OCI-LY7 (cell line): ENCODE results near the gene SPSB1. TPM values are rescaled to one million over a fixed set of nuclear protein-coding genes. Genes with fewer than 3 reads are reported as not detected.

Experiments
- BruUV-seq: library from RNA; stranded (reverse); fragments of 400-500 nt; replicated peaks from 2 replicates; lab custom pipeline; 2021; lab: Mats Ljungman, UMichigan
- CTCF ChIA-PET: fragments of 300-600 bp; sonication (Branson Sonifier 250); formaldehyde crosslinking; loops from one replicate; lab custom pipeline; 2022; ENCODE audit warnings: antibody characterized with exemption; ENCODE audit not compliant: unreplicated experiment; lab: Charles Lee
- POLR2A ChIA-PET: fragments of 300-600 bp; sonication (Branson Sonifier 250); formaldehyde crosslinking; loops from one replicate; lab custom pipeline; 2022; ENCODE audit warnings: antibody characterized with exemption; lab: Charles Lee
- DNase-seq: peaks from one replicate; pipeline ENCODE4 v3.0.0-alpha.2; 2015; ENCODE audit warnings: low spot score
- H2AFZ ChIP-seq: fragments of 200-600 bp; sonication (generic), shearing (Covaris generic); 2 replicates; pipeline ENCODE4 v1.6.1; 2014; ENCODE audit warnings: mild to moderate bottlenecking, antibody characterized with exemption, low read length, moderate library complexity
- H3K27ac ChIP-seq: fragments of 200-600 bp; sonication (generic); 2 replicates; pipeline ENCODE4 v1.5.1; 2014; ENCODE audit warnings: mixed run types, low read depth, mild to moderate bottlenecking, moderate library complexity, low read length, inconsistent platforms; ENCODE audit not compliant: poor library complexity, severe bottlenecking
- H3K36me3 ChIP-seq: fragments of 200-600 bp; sonication (generic); 2 replicates; pipeline ENCODE4 v1.6.1; 2014; ENCODE audit warnings: mild to moderate bottlenecking, antibody characterized with exemption, low read length, moderate library complexity, mixed read lengths; ENCODE audit not compliant: insufficient read depth
- H3K4me1 ChIP-seq: fragments of 200-600 bp; sonication (generic); 2 replicates; pipeline ENCODE4 v1.5.1; 2014; ENCODE audit warnings: mild to moderate bottlenecking, low read length; ENCODE audit not compliant: insufficient read depth, poor library complexity, severe bottlenecking
- H3K4me2 ChIP-seq: fragments of 200-600 bp; sonication (generic); 2 replicates; pipeline ENCODE4 v1.6.1; 2014; ENCODE audit warnings: mild to moderate bottlenecking, low read length
- H3K4me3 ChIP-seq: fragments of 200-600 bp; sonication (generic); 2 replicates; pipeline ENCODE4 v1.5.1; 2014; ENCODE audit warnings: mild to moderate bottlenecking, low read depth, low read length; ENCODE audit not compliant: poor library complexity, severe bottlenecking
- H3K79me2 ChIP-seq: fragments of 200-600 bp; sonication (generic); 2 replicates; pipeline ENCODE4 v1.6.1; 2016; ENCODE audit warnings: low read depth, mild to moderate bottlenecking, low read length, moderate library complexity, mixed read lengths; ENCODE audit not compliant: insufficient read depth
- H3K9me2 ChIP-seq: fragments of 200-600 bp; sonication (generic); 2 replicates; pipeline ENCODE4 v1.6.1; 2016; ENCODE audit warnings: mild to moderate bottlenecking, low read length, mixed read lengths; ENCODE audit not compliant: insufficient read depth
- H3K9me3 ChIP-seq: fragments of 200-600 bp; sonication (generic); 2 replicates; pipeline ENCODE4 v1.6.1; 2014; ENCODE audit warnings: mild to moderate bottlenecking, mixed run types, low read length, mixed read lengths
- H4K20me1 ChIP-seq: fragments of 200-600 bp; sonication (generic); 2 replicates; pipeline ENCODE4 v1.6.1; 2014; ENCODE audit warnings: mild to moderate bottlenecking, antibody characterized with exemption, low read length, moderate library complexity, mixed read lengths; ENCODE audit not compliant: insufficient read depth
- EZH2phosphoT487 ChIP-seq: fragments of 200-600 bp; sonication (generic); IDR thresholded peaks from 2 replicates; pipeline ENCODE4 v1.6.1; 2018; ENCODE audit warnings: low read depth, borderline replicate concordance, mild to moderate bottlenecking, mixed run types, antibody characterized with exemption, low read length, moderate library complexity, mixed read lengths
- intact Hi-C: fragments of 100-400 bp; cut with micrococcal nuclease; formaldehyde crosslinking; loops from one replicate; pipeline ENCODE4 v1.10.0; 2022; ENCODE audit not compliant: unreplicated experiment
- total RNA-seq, 2 experiments: library from RNA; depleted of rRNA in 1 of 2; stranded (reverse); fragments of >200 nt in 1 of 2; shearing (Covaris generic) in 1 of 2; gene quantifications; 2 replicates each; pipeline ENCODE4 v1.2.3, GENCODE V29; 2014 to 2022
- TF ChIP-seq, protein P1 (sequence below): fragments of 200-600 bp; sonication (generic); conservative IDR thresholded peaks from 2 replicates; pipeline ENCODE4 v1.5.1; 2014; ENCODE audit warnings: mild to moderate bottlenecking, antibody characterized with exemption, low read length, moderate library complexity, mixed read lengths

Gene SPSB1
- total RNA-seq, 2 experiments from 2014 or later: 1.2 to 14.0 TPM

DNA sequence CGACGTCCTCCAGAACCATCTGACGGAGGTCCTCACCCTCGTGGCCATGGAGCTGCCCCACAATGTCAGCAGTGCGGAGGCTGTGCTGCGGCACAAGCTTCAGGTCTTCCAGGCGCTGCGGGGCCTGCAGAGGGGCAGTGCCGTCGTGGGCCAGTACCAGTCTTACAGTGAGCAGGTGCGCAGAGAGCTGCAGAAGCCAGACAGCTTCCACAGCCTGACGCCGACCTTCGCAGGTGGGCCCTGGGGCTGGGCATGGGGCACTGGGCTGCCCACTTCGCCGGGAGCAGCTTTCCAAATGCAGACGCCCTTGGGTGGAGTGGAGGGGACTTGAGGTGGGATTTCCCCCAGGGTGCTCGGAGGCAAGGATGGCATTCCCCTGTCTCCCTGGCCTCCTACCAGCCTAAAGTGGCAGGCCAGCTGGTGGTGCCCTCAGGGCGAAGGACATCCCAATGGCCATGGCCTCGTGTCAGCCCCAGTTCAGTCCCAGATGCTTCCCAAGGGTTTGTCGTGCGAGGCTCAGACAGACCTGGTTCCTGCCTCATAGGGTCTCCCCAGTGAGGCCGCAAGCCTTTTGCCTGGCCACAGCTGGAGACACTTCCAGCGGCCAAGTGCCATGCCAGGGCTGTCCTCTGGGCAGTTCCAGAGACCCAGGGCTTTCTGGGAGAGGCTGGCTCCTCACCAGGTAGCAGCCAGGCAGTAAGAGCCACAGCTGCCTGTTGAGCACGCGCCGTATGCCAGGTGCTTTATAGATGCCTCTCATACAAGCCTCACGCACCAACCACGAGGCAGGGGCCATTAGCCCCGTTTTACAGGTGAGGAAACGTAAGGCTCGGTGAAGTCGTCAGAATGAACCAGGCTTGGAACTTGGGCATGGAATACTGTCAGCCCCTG is 30.4 kb upstream of the SPSB1 start:
- CTCF ChIA-PET: no interaction called here
- Histone ChIP-seq H3K79me2 (no peaks in the 10 kb centered on the region), H2AFZ (no peak overlapping the region), H3K4me2 (no peak overlapping the region), H3K27ac (no peak overlapping the region), H3K4me3 (no peak overlapping the region), H4K20me1 (no peaks in the 10 kb centered on the region), H3K4me1 (no peaks in the 10 kb centered on the region), H3K9me2 (no peaks in the 10 kb centered on the region), H3K9me3 (peaks cover 18% of the 10 kb centered on the region), H3K36me3 (no peaks in the 10 kb centered on the region)
- POLR2A ChIA-PET: no interaction called here
- no TSS peak for BruUV-seq
- DNase-seq: no peak
- TF ChIP-seq, protein P1, sequence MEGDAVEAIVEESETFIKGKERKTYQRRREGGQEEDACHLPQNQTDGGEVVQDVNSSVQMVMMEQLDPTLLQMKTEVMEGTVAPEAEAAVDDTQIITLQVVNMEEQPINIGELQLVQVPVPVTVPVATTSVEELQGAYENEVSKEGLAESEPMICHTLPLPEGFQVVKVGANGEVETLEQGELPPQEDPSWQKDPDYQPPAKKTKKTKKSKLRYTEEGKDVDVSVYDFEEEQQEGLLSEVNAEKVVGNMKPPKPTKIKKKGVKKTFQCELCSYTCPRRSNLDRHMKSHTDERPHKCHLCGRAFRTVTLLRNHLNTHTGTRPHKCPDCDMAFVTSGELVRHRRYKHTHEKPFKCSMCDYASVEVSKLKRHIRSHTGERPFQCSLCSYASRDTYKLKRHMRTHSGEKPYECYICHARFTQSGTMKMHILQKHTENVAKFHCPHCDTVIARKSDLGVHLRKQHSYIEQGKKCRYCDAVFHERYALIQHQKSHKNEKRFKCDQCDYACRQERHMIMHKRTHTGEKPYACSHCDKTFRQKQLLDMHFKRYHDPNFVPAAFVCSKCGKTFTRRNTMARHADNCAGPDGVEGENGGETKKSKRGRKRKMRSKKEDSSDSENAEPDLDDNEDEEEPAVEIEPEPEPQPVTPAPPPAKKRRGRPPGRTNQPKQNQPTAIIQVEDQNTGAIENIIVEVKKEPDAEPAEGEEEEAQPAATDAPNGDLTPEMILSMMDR: no peak
- TF ChIP-seq EZH2phosphoT487: no peak
- intact Hi-C loops: no loop called here

DNA sequence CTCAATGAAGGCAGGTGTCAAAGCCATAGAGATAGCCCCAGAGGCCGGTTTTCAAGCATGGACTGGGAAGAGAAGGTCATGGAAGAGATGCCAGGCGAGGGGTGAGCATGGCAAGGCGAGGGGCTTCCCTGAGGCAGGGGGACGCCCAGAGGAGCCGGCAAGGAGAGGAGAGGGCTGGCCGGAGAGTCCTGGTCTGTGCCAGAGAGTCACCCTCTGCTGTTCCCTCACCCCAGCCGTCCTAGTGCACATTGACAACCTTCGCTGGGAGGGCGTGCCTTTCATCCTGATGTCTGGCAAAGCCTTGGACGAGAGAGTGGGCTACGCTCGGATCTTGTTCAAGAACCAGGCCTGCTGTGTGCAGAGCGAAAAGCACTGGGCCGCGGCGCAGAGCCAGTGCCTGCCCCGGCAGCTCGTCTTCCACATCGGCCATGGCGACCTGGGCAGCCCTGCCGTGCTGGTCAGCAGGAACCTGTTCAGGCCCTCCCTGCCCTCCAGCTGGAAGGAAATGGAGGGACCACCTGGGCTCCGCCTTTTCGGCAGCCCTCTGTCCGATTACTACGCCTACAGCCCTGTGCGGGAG is 29.3 kb upstream of the SPSB1 start:
- ChIA-PET CTCF (no interaction called here), POLR2A (no interaction called here)
- H3K4me2 ChIP-seq: no peak overlapping the region
- H3K36me3 ChIP-seq: no peaks in the 10 kb centered on the region
- TF ChIP-seq, protein P1: no peak
- TF ChIP-seq EZH2phosphoT487: no peak
- H3K79me2 ChIP-seq: no peaks in the 10 kb centered on the region
- no peak overlapping the region for H3K4me3 ChIP-seq
- no TSS peak for BruUV-seq
- H3K9me2 ChIP-seq: no peaks in the 10 kb centered on the region
- peaks cover 16% of the 10 kb centered on the region for H3K9me3 ChIP-seq
- DNase-seq: no peak
- H3K4me1 ChIP-seq: no peaks in the 10 kb centered on the region
- no peak overlapping the region for H2AFZ ChIP-seq
- no peaks in the 10 kb centered on the region for H4K20me1 ChIP-seq
- no peak overlapping the region for H3K27ac ChIP-seq
- intact Hi-C loops: no loop called here
